ENCODE measurements around the gene ZNF169. TPM values are rescaled to one million over a fixed set of nuclear protein-coding genes. Genes with fewer than 3 reads are reported as not detected.
"Not testable (repeated sequence)": the region's sequence is repeated elsewhere in the genome, so short reads cannot be mapped to it uniquely, and the experiment has no call there.

The ZNF169 gene
- polyA plus RNA-seq, 1 experiment, result 2.8 TPM

DNA sequence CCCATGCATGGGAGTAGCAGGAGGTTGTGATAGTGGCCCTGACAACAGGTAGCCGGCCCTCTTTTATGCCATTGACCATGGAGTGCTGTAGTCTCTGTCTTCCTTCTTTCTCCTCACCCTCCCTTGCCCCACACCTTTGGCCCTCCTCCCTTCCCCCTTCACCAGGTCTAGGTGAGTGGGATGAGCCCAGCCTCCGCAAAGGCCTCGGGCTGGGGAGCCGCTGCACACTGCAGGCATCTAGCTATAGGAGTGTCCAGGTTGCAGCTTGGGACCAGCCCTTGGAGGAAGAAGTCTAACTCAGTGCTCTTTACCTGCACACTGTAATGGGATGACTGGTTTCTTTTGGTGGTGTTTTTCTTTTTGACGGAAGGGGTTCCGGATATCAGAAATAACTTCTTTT, 81.7 kb downstream of the ZNF169 start:
- H3K36me3 ChIP-seq (ENCODE audit: control insufficient read depth, insufficient read depth, low read length); DNase-seq (ENCODE audit: low read depth); H3K4me3 ChIP-seq (ENCODE audit: low read depth, low read length); H3K27me3 ChIP-seq (ENCODE audit: control insufficient read depth, insufficient read depth, low read length); CTCF ChIA-PET; POLR2A ChIA-PET: not testable (repeated sequence)

DNA sequence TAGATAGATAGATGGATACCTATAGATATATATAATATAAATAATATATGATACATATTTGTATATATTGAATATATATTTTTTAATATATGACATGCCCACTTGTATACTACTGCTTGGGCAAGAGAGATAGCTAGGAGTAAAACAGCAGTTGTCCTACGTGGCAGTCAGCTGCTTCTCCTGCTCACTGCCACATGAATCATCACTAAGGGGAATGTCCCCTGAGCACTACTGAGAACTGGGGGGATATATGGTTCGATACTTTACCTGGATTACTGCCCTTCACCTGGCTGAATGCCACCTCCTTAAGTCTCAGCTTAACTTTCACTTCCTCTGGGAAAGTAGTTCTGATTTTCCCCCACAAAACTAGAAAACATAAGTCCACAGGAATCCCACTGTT, 82.6 kb downstream of the ZNF169 start:
- DNase-seq (ENCODE audit: low read depth); H3K36me3 ChIP-seq (ENCODE audit: control insufficient read depth, insufficient read depth, low read length); H3K27me3 ChIP-seq (ENCODE audit: control insufficient read depth, insufficient read depth, low read length); CTCF ChIA-PET; H3K4me3 ChIP-seq (ENCODE audit: low read depth, low read length); POLR2A ChIA-PET: not testable (repeated sequence)

- POLR2A ChIA-PET; H3K27me3 ChIP-seq (ENCODE audit: control insufficient read depth, insufficient read depth, low read length); H3K4me3 ChIP-seq (ENCODE audit: low read depth, low read length); DNase-seq (ENCODE audit: low read depth); CTCF ChIA-PET; H3K36me3 ChIP-seq (ENCODE audit: control insufficient read depth, insufficient read depth, low read length): not testable (repeated sequence)
Observed at GRCh38 chr9:94347451-94347850, 88.4 kb downstream of the ZNF169 start.

GRCh38 chr9:94348754-94349153, 89.7 kb downstream of the ZNF169 start:
- CTCF ChIA-PET; H3K27me3 ChIP-seq (ENCODE audit: control insufficient read depth, insufficient read depth, low read length); H3K36me3 ChIP-seq (ENCODE audit: control insufficient read depth, insufficient read depth, low read length); DNase-seq (ENCODE audit: low read depth); POLR2A ChIA-PET; H3K4me3 ChIP-seq (ENCODE audit: low read depth, low read length): not testable (repeated sequence)

Other genes starting within 250 kb of the ZNF169 start
- 4.8 and 6.4 TPM in 2 replicates for gene PTPDC1, start 174.8 kb upstream of the ZNF169 start, polyA plus RNA-seq (2011; rRNA removed)
- not detected in 2 replicates for gene NUTM2F, start 69.3 kb downstream of the ZNF169 start, polyA plus RNA-seq (2011; rRNA removed)

Measured in BJ (cell line).